IMR-90 (cell line): Measurements from ENCODE around the gene RXRG. TPM values are rescaled to one million over a fixed set of nuclear protein-coding genes. Genes with fewer than 3 reads are reported as not detected.

ENCODE experiments used
- ATAC-seq: fragments of 200-7000 bp; cut with Tn5 transposase; 2 replicates; pipeline ENCODE4 v1.9.1; 2020; ENCODE audit warnings: low read depth, mild to moderate bottlenecking, moderate library complexity
- BruUV-seq: library from RNA; stranded (reverse); fragments of 400-500 nt; replicated peaks from 2 replicates; lab custom pipeline; 2021; lab: Mats Ljungman, UMichigan
- CTCF ChIA-PET: fragments of 300-600 bp; formaldehyde crosslinking; extraction: SDS; loops from one replicate; lab custom pipeline; 2021; ENCODE audit warnings: antibody characterized with exemption; lab: Yijun Ruan, JAX
- POLR2A ChIA-PET: fragments of 300-600 bp; sonication (Branson Sonifier 250); formaldehyde crosslinking; loops from one replicate; lab custom pipeline; 2022; ENCODE audit warnings: antibody characterized with exemption; ENCODE audit not compliant: unreplicated experiment; lab: Charles Lee
- DNase-seq: peaks from one replicate; pipeline ENCODE4 v3.0.0; 2013
- H2AFZ ChIP-seq: replicated peaks from 2 replicates; pipeline ENCODE3; 2013; ENCODE audit warnings: low read length, mild to moderate bottlenecking; ENCODE audit not compliant: poor library complexity
- H2AK5ac ChIP-seq: 2 replicates; pipeline ENCODE4 v1.6.1; 2013; ENCODE audit warnings: low read depth, low read length, inconsistent platforms
- H2AK9ac ChIP-seq: replicated peaks from 2 replicates; pipeline ENCODE3; 2013; ENCODE audit warnings: mild to moderate bottlenecking, low read depth, low read length, moderate library complexity; ENCODE audit not compliant: poor library complexity
- H2BK120ac ChIP-seq: 2 replicates; pipeline ENCODE4 v1.6.1; 2013; ENCODE audit warnings: low read depth, low read length, inconsistent platforms
- H2BK15ac ChIP-seq: 3 replicates; pipeline ENCODE4 v1.6.1; 2013; ENCODE audit warnings: low read depth, low read length, inconsistent platforms
- H2BK20ac ChIP-seq: 2 replicates; pipeline ENCODE4 v1.6.1; 2013; ENCODE audit warnings: low read depth, mild to moderate bottlenecking, inconsistent platforms, low read length, moderate library complexity
- H2BK5ac ChIP-seq: 2 replicates; pipeline ENCODE4 v1.6.1; 2013; ENCODE audit warnings: mild to moderate bottlenecking, low read depth, low read length, inconsistent platforms; ENCODE audit not compliant: poor library complexity, severe bottlenecking
- H3K14ac ChIP-seq: replicated peaks from 2 replicates; pipeline ENCODE4 v1.6.1; 2013; ENCODE audit warnings: low read depth, low read length, inconsistent platforms
- H3K18ac ChIP-seq: 2 replicates; pipeline ENCODE4 v1.6.1; 2013; ENCODE audit warnings: low read depth, low read length, control low read depth
- H3K23ac ChIP-seq: 2 replicates; pipeline ENCODE4 v1.6.1; 2013; ENCODE audit warnings: low read depth, low read length, inconsistent platforms
- H3K27ac ChIP-seq: 2 replicates; pipeline ENCODE4 v1.5.1; 2013; ENCODE audit warnings: mild to moderate bottlenecking, control low read depth, low read length; ENCODE audit not compliant: insufficient read depth
- H3K27me3 ChIP-seq: 2 replicates; pipeline ENCODE4 v1.6.1; 2013; ENCODE audit warnings: low read length; ENCODE audit not compliant: control insufficient read depth, insufficient read depth
- H3K36me3 ChIP-seq: 2 replicates; pipeline ENCODE4 v1.6.1; 2013; ENCODE audit warnings: low read length, mixed read lengths; ENCODE audit not compliant: control insufficient read depth, insufficient read depth
- H3K4ac ChIP-seq: 2 replicates; pipeline ENCODE4 v1.6.1; 2013; ENCODE audit warnings: low read depth, low read length, inconsistent platforms
- H3K4me1 ChIP-seq: 2 replicates; pipeline ENCODE4 v1.6.1; 2013; ENCODE audit warnings: low read length, mixed read lengths; ENCODE audit not compliant: control insufficient read depth, insufficient read depth
- H3K4me2 ChIP-seq: 2 replicates; pipeline ENCODE4 v1.6.1; 2013; ENCODE audit warnings: low read depth, mild to moderate bottlenecking, control low read depth, low read length, moderate library complexity
- H3K4me3 ChIP-seq: 2 replicates; pipeline ENCODE4 v1.5.1; 2013; ENCODE audit warnings: low read depth, mild to moderate bottlenecking, control low read depth, low read length, moderate library complexity; ENCODE audit not compliant: insufficient read depth
- H3K56ac ChIP-seq: 2 replicates; pipeline ENCODE4 v1.6.1; 2013; ENCODE audit warnings: low read length, inconsistent platforms; ENCODE audit not compliant: insufficient read depth; ENCODE audit errors: extremely low read depth
- H3K79me1 ChIP-seq, 2 experiments: 2 replicates each; pipeline ENCODE4 v1.6.1; 2013; ENCODE audit warnings: low read length in 2 of 2, inconsistent platforms in 1 of 2, low read depth in 1 of 2
- H3K9ac ChIP-seq: 2 replicates; pipeline ENCODE4 v1.6.1; 2013; ENCODE audit warnings: low read depth, low read length, control low read depth
- H3K9me1 ChIP-seq: 2 replicates; pipeline ENCODE4 v1.6.1; 2013; ENCODE audit warnings: low read length, inconsistent platforms; ENCODE audit not compliant: insufficient read depth
- H3K9me3 ChIP-seq: 2 replicates; pipeline ENCODE4 v1.6.1; 2013; ENCODE audit warnings: low read length; ENCODE audit not compliant: control insufficient read depth, insufficient read depth
- H4K20me1 ChIP-seq: 2 replicates; pipeline ENCODE4 v1.6.1; 2013; ENCODE audit warnings: low read length, inconsistent platforms; ENCODE audit not compliant: insufficient read depth
- H4K5ac ChIP-seq: 2 replicates; pipeline ENCODE4 v1.6.1; 2013; ENCODE audit warnings: mild to moderate bottlenecking, low read depth, low read length, control low read depth
- H4K8ac ChIP-seq, 2 experiments: 2 replicates each; pipeline ENCODE4 v1.6.1; 2013; ENCODE audit warnings: low read depth in 2 of 2, low read length in 2 of 2, control low read depth in 1 of 2, inconsistent platforms in 1 of 2
- H4K91ac ChIP-seq: 2 replicates; pipeline ENCODE4 v1.6.1; 2013; ENCODE audit warnings: low read depth, low read length, inconsistent platforms; ENCODE audit not compliant: insufficient read depth
- CEBPB ChIP-seq: IDR thresholded peaks from 2 replicates; pipeline ENCODE4 v1.6.1; 2012; ENCODE audit warnings: low read depth, low read length, improper control_type of control experiment
- FOS ChIP-seq: fragments of 150-350 bp; IDR thresholded peaks from 2 replicates; pipeline ENCODE4 v1.6.1; 2016; ENCODE audit warnings: low read depth, low read length
- MAFK ChIP-seq: IDR thresholded peaks from 2 replicates; pipeline ENCODE4 v1.6.1; 2012; ENCODE audit warnings: low read depth, low read length, improper control_type of control experiment
- MAZ ChIP-seq: IDR thresholded peaks from 2 replicates; pipeline ENCODE4 v1.6.1; 2012; ENCODE audit warnings: low read depth, mild to moderate bottlenecking, low read length, improper control_type of control experiment, moderate library complexity, borderline replicate concordance
- MXI1 ChIP-seq: IDR thresholded peaks from 2 replicates; pipeline ENCODE4 v1.6.1; 2012; ENCODE audit warnings: low read depth, mild to moderate bottlenecking, low read length, moderate library complexity, borderline replicate concordance
- NFE2L2 ChIP-seq: fragments of 150-350 bp; IDR thresholded peaks from 2 replicates; pipeline ENCODE4 v1.6.1; 2016; ENCODE audit warnings: low read depth, mild to moderate bottlenecking, low read length
- POLR2A ChIP-seq: IDR thresholded peaks from 2 replicates; pipeline ENCODE4 v1.6.1; 2012; ENCODE audit warnings: mild to moderate bottlenecking, low read depth, low read length
- RAD21 ChIP-seq: IDR thresholded peaks from 2 replicates; pipeline ENCODE4 v1.6.1; 2012; ENCODE audit warnings: low read length, improper control_type of control experiment
- RFX5 ChIP-seq: IDR thresholded peaks from 2 replicates; pipeline ENCODE4 v1.8.0; 2012; ENCODE audit warnings: low read depth, mild to moderate bottlenecking, low read length, moderate library complexity
- SMC3 ChIP-seq: fragments of 150-350 bp; IDR thresholded peaks from 2 replicates; pipeline ENCODE4 v1.6.1; 2016; ENCODE audit warnings: low read depth, mild to moderate bottlenecking, antibody characterized with exemption, low read length, moderate library complexity
- WGBS, 2 experiments: methylation state at CpG; one replicate each; pipeline versions ENCODE4 v1.1.5 to v1.1.7; 2013; ENCODE audit warnings: missing lambda C conversion rate in 2 of 2; ENCODE audit not compliant: insufficient read length in 1 of 2; ENCODE audit errors: extremely low coverage in 2 of 2; 5-methylcytosine and 5-hydroxymethylcytosine counted together
- dilution Hi-C: fragments of 300-500 bp; cut with HindIII; formaldehyde crosslinking; loops from one replicate; pipeline ENCODE4 v1.14.3; 2018; ENCODE audit warnings: low sequenced_read_pairs; ENCODE audit not compliant: unreplicated experiment
- in situ Hi-C: fragments of 300-500 bp; cut with MboI; formaldehyde crosslinking; loops from 3 replicates; pipeline ENCODE4 v1.14.3; 2019; ENCODE audit warnings: low sequenced_read_pairs, inconsistent platforms, mixed read lengths
- intact Hi-C: fragments of 100-400 bp; cut with micrococcal nuclease; formaldehyde crosslinking; loops from 2 replicates; pipeline ENCODE4 v1.10.0; 2022
- polyA plus RNA-seq, 3 experiments: library from polyadenylated mRNA; depleted of rRNA; stranded (reverse); fragments of >200 nt; gene quantifications; 2 replicates each; pipeline ENCODE4 v1.2.3, GENCODE V29; 2012; ENCODE audit warnings: low replicate concordance in 1 of 3
- total RNA-seq: library from RNA; depleted of rRNA; stranded (reverse); fragments of >200 nt; gene quantifications from 2 replicates; pipeline ENCODE4 v1.2.3, GENCODE V29; 2012
- TF ChIP-seq, protein P1 (sequence below): fragments of 150-350 bp; IDR thresholded peaks from 2 replicates; pipeline ENCODE4 v1.6.1; 2017; ENCODE audit warnings: mild to moderate bottlenecking, antibody characterized with exemption, low read length, low read depth
- TF ChIP-seq, protein P2 (sequence below): conservative IDR thresholded peaks from 2 replicates; pipeline ENCODE4 v1.5.1; 2012; ENCODE audit warnings: mild to moderate bottlenecking, low read depth, low read length, improper control_type of control experiment
- TF ChIP-seq, protein P3 (sequence below): fragments of 150-350 bp; IDR thresholded peaks from 2 replicates; pipeline ENCODE4 v1.6.1; 2016; ENCODE audit warnings: low read depth, mild to moderate bottlenecking, low read length, moderate library complexity, borderline replicate concordance

The RXRG gene
- total and polyA plus RNA-seq, 2 of the 4 experiments (the other 2 are of a cell fraction) = not detected

GRCh38 chr1:165474196-165474595, 29.3 kb upstream of the RXRG start:
- in situ Hi-C loops (no loop called here), intact Hi-C loops (no loop called here), dilution Hi-C loops (no loop called here)
- H3K56ac ChIP-seq = no peak overlapping the region
- no peaks in the 10 kb centered on the region for H3K4me1 ChIP-seq
- no peak overlapping the region for H3K4ac ChIP-seq
- H2BK15ac ChIP-seq = no peak overlapping the region
- no peak overlapping the region for H2AFZ ChIP-seq
- H3K9me1 ChIP-seq = no peaks in the 10 kb centered on the region
- H2BK20ac ChIP-seq = no peak overlapping the region
- H3K4me2 ChIP-seq = no peak overlapping the region
- H4K91ac ChIP-seq = no peak overlapping the region
- H2AK5ac ChIP-seq = no peak overlapping the region
- DNase-seq (no peak), ATAC-seq (no peak)
- POLR2A ChIA-PET = no interaction called here
- H3K27me3 ChIP-seq = no peaks in the 10 kb centered on the region
- H3K23ac ChIP-seq = no peak overlapping the region
- H3K14ac ChIP-seq = no peak overlapping the region
- no peaks in the 10 kb centered on the region for H3K9me3 ChIP-seq
- H3K79me1 ChIP-seq = no peaks in the 10 kb centered on the region
- BruUV-seq = no TSS peak
- H4K5ac ChIP-seq = no peak overlapping the region
- no peaks in the 10 kb centered on the region for H4K20me1 ChIP-seq
- no peak overlapping the region for H3K9ac ChIP-seq
- no peak overlapping the region for H2BK120ac ChIP-seq
- H2BK5ac ChIP-seq = no peak overlapping the region
- H3K4me3 ChIP-seq = no peak overlapping the region
- no peak overlapping the region for H2AK9ac ChIP-seq
- WGBS, 2 experiments = 38% methylated on average over 1 of the region's 2 CpGs; no CpG with 5 or more reads in 1 of the 2 experiments
- H3K27ac ChIP-seq = no peak overlapping the region
- H3K36me3 ChIP-seq = no peaks in the 10 kb centered on the region
- no peak overlapping the region for H4K8ac ChIP-seq
- TF ChIP-seq MAFK (no peak), MAZ (no peak), SMC3 (no peak), RFX5 (no peak), CEBPB (no peak), FOS (no peak), NFE2L2 (no peak), RAD21 (no peak), MXI1 (no peak), POLR2A (no peak)
- TF ChIP-seq, protein P1, sequence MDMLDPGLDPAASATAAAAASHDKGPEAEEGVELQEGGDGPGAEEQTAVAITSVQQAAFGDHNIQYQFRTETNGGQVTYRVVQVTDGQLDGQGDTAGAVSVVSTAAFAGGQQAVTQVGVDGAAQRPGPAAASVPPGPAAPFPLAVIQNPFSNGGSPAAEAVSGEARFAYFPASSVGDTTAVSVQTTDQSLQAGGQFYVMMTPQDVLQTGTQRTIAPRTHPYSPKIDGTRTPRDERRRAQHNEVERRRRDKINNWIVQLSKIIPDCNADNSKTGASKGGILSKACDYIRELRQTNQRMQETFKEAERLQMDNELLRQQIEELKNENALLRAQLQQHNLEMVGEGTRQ = no peak
- TF ChIP-seq, protein P2, sequence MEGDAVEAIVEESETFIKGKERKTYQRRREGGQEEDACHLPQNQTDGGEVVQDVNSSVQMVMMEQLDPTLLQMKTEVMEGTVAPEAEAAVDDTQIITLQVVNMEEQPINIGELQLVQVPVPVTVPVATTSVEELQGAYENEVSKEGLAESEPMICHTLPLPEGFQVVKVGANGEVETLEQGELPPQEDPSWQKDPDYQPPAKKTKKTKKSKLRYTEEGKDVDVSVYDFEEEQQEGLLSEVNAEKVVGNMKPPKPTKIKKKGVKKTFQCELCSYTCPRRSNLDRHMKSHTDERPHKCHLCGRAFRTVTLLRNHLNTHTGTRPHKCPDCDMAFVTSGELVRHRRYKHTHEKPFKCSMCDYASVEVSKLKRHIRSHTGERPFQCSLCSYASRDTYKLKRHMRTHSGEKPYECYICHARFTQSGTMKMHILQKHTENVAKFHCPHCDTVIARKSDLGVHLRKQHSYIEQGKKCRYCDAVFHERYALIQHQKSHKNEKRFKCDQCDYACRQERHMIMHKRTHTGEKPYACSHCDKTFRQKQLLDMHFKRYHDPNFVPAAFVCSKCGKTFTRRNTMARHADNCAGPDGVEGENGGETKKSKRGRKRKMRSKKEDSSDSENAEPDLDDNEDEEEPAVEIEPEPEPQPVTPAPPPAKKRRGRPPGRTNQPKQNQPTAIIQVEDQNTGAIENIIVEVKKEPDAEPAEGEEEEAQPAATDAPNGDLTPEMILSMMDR = no peak
- TF ChIP-seq, protein P3, sequence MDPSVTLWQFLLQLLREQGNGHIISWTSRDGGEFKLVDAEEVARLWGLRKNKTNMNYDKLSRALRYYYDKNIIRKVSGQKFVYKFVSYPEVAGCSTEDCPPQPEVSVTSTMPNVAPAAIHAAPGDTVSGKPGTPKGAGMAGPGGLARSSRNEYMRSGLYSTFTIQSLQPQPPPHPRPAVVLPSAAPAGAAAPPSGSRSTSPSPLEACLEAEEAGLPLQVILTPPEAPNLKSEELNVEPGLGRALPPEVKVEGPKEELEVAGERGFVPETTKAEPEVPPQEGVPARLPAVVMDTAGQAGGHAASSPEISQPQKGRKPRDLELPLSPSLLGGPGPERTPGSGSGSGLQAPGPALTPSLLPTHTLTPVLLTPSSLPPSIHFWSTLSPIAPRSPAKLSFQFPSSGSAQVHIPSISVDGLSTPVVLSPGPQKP = no peak
- H3K18ac ChIP-seq = no peak overlapping the region
- CTCF ChIA-PET = no interaction called here
